HEK293 (cell line): Measurements from ENCODE around the gene UTP15.
A peak's percentile ranks its signal among the peaks of the same experiment; 100 is the strongest.

ENCODE experiments used
- BCL11B ChIP-seq: fragments of 450-650 bp; formaldehyde crosslinking; IDR thresholded peaks from 2 replicates; pipeline ENCODE4 v1.5.1; 2016; ENCODE audit warnings: low read depth, missing biosample characterization, missing genetic modification characterization
- EGR2 ChIP-seq: fragments of 450-650 bp; formaldehyde crosslinking; IDR thresholded peaks from 2 replicates; pipeline ENCODE4 v1.5.1; 2016; ENCODE audit warnings: low read depth, missing biosample characterization, missing genetic modification characterization
- IKZF3 ChIP-seq: fragments of 450-650 bp; IDR thresholded peaks from 2 replicates; pipeline ENCODE4 v1.5.0; 2018; ENCODE audit warnings: missing biosample characterization, mild to moderate bottlenecking, missing genetic modification characterization, moderate library complexity
- MZF1 ChIP-seq: fragments of 450-650 bp; formaldehyde crosslinking; IDR thresholded peaks from 2 replicates; pipeline ENCODE4 v1.5.1; 2017; ENCODE audit warnings: missing biosample characterization, missing genetic modification characterization, borderline replicate concordance
- ZFP41 ChIP-seq: fragments of 450-650 bp; formaldehyde crosslinking; IDR thresholded peaks from 2 replicates; pipeline ENCODE4 v1.5.1; 2016; ENCODE audit warnings: missing biosample characterization, missing genetic modification characterization, borderline replicate concordance
- ZFP69B ChIP-seq: fragments of 450-650 bp; formaldehyde crosslinking; IDR thresholded peaks from 2 replicates; pipeline ENCODE4 v1.5.1; 2016; ENCODE audit warnings: missing biosample characterization, missing genetic modification characterization
- ZNF112 ChIP-seq: fragments of 450-650 bp; formaldehyde crosslinking; IDR thresholded peaks from 2 replicates; pipeline ENCODE4 v1.5.0; 2017; ENCODE audit warnings: missing biosample characterization, missing genetic modification characterization
- ZNF133 ChIP-seq: fragments of 450-650 bp; formaldehyde crosslinking; IDR thresholded peaks from 2 replicates; pipeline ENCODE4 v1.5.1; 2016; ENCODE audit warnings: missing biosample characterization, missing genetic modification characterization
- ZNF19 ChIP-seq: fragments of 450-650 bp; formaldehyde crosslinking; IDR thresholded peaks from 2 replicates; pipeline ENCODE4; 2016; ENCODE audit warnings: missing biosample characterization, missing genetic modification characterization, low read depth
- ZNF266 ChIP-seq: fragments of 450-650 bp; formaldehyde crosslinking; IDR thresholded peaks from 2 replicates; pipeline ENCODE4 v1.5.1; 2016; ENCODE audit warnings: missing biosample characterization, missing genetic modification characterization, low read depth
- ZNF302 ChIP-seq: fragments of 450-650 bp; formaldehyde crosslinking; IDR thresholded peaks from 2 replicates; pipeline ENCODE4 v1.5.1; 2016; ENCODE audit warnings: missing biosample characterization, missing genetic modification characterization, low read depth
- ZNF391 ChIP-seq: fragments of 450-650 bp; formaldehyde crosslinking; IDR thresholded peaks from 2 replicates; pipeline ENCODE4 v1.5.1; 2016; ENCODE audit warnings: low read depth, missing biosample characterization, missing genetic modification characterization, borderline replicate concordance
- ZNF501 ChIP-seq: fragments of 450-650 bp; formaldehyde crosslinking; IDR thresholded peaks from 2 replicates; pipeline ENCODE4 v1.5.1; 2016; ENCODE audit warnings: missing biosample characterization, missing genetic modification characterization
- ZNF521 ChIP-seq: fragments of 450-650 bp; formaldehyde crosslinking; IDR thresholded peaks from 2 replicates; pipeline ENCODE4 v1.5.1; 2017; ENCODE audit warnings: missing biosample characterization, mild to moderate bottlenecking, missing genetic modification characterization
- ZNF548 ChIP-seq: fragments of 450-650 bp; formaldehyde crosslinking; IDR thresholded peaks from 2 replicates; pipeline ENCODE4 v1.5.1; 2016; ENCODE audit warnings: missing biosample characterization, missing genetic modification characterization
- ZNF600 ChIP-seq: fragments of 450-650 bp; formaldehyde crosslinking; IDR thresholded peaks from 2 replicates; pipeline ENCODE4 v1.5.1; 2016; ENCODE audit warnings: missing biosample characterization, missing genetic modification characterization
- ZNF654 ChIP-seq: fragments of 450-650 bp; formaldehyde crosslinking; IDR thresholded peaks from 2 replicates; pipeline ENCODE4 v1.5.1; 2016; ENCODE audit warnings: low read depth, missing biosample characterization, missing genetic modification characterization
- ZNF670 ChIP-seq: fragments of 450-650 bp; formaldehyde crosslinking; IDR thresholded peaks from 2 replicates; pipeline ENCODE4 v1.5.1; 2016; ENCODE audit warnings: missing biosample characterization, missing genetic modification characterization, low read depth
- ZNF747 ChIP-seq: fragments of 450-650 bp; formaldehyde crosslinking; IDR thresholded peaks from 2 replicates; pipeline ENCODE4 v1.5.1; 2016; ENCODE audit warnings: missing biosample characterization, missing genetic modification characterization
- ZSCAN16 ChIP-seq: fragments of 450-650 bp; formaldehyde crosslinking; IDR thresholded peaks from 2 replicates; pipeline ENCODE4 v1.5.1; 2016; ENCODE audit warnings: missing biosample characterization, missing genetic modification characterization
- TF ChIP-seq, protein P1 (sequence below): fragments of 450-650 bp; IDR thresholded peaks from 2 replicates; pipeline ENCODE4 v1.5.1; 2018; ENCODE audit warnings: missing biosample characterization, mild to moderate bottlenecking, missing genetic modification characterization
- TF ChIP-seq, protein P2 (sequence below): fragments of 450-650 bp; formaldehyde crosslinking; optimal IDR thresholded peaks from 2 replicates; pipeline ENCODE3; 2016; ENCODE audit warnings: missing biosample characterization, mild to moderate bottlenecking, missing genetic modification characterization
- TF ChIP-seq, protein P3 (sequence below): fragments of 450-650 bp; formaldehyde crosslinking; IDR thresholded peaks from 2 replicates; pipeline ENCODE4 v1.5.1; 2016; ENCODE audit warnings: missing biosample characterization, missing genetic modification characterization
- TF ChIP-seq, protein P4 (sequence below): fragments of 450-650 bp; formaldehyde crosslinking; IDR thresholded peaks from 2 replicates; pipeline ENCODE4 v1.5.1; 2016; ENCODE audit warnings: missing biosample characterization, missing genetic modification characterization
- TF ChIP-seq, protein P5 (sequence below): fragments of 450-650 bp; formaldehyde crosslinking; IDR thresholded peaks from 2 replicates; pipeline ENCODE4 v1.5.1; 2016; ENCODE audit warnings: missing biosample characterization, missing genetic modification characterization
- TF ChIP-seq, protein P6 (sequence below): fragments of 450-650 bp; IDR thresholded peaks from 2 replicates; pipeline ENCODE4 v1.5.1; 2018; ENCODE audit warnings: missing biosample characterization, missing genetic modification characterization

Gene UTP15

DNA sequence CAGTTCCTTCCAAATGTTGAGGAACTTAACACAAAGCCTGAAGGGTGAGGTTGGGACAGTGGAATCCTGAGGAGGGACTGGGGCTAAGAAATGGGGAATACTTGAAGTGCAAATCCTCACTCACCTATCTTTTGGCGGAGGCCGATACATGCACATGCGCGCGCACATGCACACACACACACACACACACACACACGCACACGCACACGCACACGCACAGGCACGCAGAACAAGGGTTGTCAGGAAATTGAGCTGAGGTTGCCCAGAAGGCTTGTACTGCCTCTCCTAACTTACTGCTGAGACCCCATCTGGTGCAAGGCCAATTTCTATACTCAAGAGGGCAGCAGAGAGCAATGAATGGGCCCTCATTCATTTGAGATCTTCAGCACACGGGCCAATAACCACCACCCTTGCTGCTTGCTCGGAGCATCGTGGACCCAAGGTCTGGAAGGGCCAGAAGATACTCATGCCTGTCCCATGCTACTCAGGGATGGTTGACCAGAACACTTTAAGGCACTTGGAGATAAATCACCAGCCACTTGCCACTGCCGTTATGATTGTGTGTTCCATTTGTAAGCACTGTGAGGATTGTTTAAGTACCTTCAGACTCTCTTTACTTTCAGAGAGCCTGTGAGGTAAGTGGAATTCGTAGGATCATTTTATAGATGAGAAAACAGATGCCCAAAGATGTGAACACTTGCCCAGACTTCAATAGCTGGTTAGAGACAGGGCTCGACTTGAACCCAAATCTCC lies 45.8 kb upstream of the UTP15 start (continued):
- TF ChIP-seq ZNF133 (no peak), ZFP41 (tag by site-specific recombination) (no peak), ZNF112 (tag by site-specific recombination) (no peak), ZNF302 (tag by site-specific recombination) (no peak), ZNF600 (tag by site-specific recombination) (peak; percentile 55; the same call in 1 of the 2 replicates), ZNF501 (tag by site-specific recombination) (peak; percentile 64; the same call in 1 of the 2 replicates), ZNF747 (no peak), ZNF548 (tag by site-specific recombination) (no peak), ZNF266 (no peak), ZNF521 (tag by site-specific recombination) (no peak), MZF1 (tag by site-specific recombination) (no peak), ZNF391 (peak; percentile 41; the same call in 1 of the 2 replicates), ZNF654 (tag by site-specific recombination) (peak; percentile 95), BCL11B (tag by site-specific recombination) (no peak), ZSCAN16 (tag by site-specific recombination) (no peak), ZNF670 (tag by site-specific recombination) (no peak), ZFP69B (peak; percentile 61; the same call in 1 of the 2 replicates), ZNF19 (tag by site-specific recombination) (no peak), IKZF3 (no peak), EGR2 (tag by site-specific recombination) (peak; percentile 68)
- TF ChIP-seq, protein P1, sequence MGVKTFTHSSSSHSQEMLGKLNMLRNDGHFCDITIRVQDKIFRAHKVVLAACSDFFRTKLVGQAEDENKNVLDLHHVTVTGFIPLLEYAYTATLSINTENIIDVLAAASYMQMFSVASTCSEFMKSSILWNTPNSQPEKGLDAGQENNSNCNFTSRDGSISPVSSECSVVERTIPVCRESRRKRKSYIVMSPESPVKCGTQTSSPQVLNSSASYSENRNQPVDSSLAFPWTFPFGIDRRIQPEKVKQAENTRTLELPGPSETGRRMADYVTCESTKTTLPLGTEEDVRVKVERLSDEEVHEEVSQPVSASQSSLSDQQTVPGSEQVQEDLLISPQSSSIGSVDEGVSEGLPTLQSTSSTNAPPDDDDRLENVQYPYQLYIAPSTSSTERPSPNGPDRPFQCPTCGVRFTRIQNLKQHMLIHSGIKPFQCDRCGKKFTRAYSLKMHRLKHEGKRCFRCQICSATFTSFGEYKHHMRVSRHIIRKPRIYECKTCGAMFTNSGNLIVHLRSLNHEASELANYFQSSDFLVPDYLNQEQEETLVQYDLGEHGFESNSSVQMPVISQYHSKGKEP (tag by site-specific recombination) = no peak
- TF ChIP-seq, protein P2, sequence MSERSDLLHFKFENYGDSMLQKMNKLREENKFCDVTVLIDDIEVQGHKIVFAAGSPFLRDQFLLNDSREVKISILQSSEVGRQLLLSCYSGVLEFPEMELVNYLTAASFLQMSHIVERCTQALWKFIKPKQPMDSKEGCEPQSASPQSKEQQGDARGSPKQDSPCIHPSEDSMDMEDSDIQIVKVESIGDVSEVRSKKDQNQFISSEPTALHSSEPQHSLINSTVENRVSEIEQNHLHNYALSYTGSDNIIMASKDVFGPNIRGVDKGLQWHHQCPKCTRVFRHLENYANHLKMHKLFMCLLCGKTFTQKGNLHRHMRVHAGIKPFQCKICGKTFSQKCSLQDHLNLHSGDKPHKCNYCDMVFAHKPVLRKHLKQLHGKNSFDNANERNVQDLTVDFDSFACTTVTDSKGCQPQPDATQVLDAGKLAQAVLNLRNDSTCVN (tag by site-specific recombination) = peak; percentile 84
- TF ChIP-seq, protein P3, sequence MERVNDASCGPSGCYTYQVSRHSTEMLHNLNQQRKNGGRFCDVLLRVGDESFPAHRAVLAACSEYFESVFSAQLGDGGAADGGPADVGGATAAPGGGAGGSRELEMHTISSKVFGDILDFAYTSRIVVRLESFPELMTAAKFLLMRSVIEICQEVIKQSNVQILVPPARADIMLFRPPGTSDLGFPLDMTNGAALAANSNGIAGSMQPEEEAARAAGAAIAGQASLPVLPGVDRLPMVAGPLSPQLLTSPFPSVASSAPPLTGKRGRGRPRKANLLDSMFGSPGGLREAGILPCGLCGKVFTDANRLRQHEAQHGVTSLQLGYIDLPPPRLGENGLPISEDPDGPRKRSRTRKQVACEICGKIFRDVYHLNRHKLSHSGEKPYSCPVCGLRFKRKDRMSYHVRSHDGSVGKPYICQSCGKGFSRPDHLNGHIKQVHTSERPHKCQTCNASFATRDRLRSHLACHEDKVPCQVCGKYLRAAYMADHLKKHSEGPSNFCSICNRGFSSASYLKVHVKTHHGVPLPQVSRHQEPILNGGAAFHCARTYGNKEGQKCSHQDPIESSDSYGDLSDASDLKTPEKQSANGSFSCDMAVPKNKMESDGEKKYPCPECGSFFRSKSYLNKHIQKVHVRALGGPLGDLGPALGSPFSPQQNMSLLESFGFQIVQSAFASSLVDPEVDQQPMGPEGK (tag by site-specific recombination) = no peak
- TF ChIP-seq, protein P4, sequence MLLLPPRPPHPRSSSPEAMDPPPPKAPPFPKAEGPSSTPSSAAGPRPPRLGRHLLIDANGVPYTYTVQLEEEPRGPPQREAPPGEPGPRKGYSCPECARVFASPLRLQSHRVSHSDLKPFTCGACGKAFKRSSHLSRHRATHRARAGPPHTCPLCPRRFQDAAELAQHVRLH (tag by site-specific recombination) = 0 out of 2 replicates have a peak, but pooled peaks have one; percentile 30
- TF ChIP-seq, protein P5, sequence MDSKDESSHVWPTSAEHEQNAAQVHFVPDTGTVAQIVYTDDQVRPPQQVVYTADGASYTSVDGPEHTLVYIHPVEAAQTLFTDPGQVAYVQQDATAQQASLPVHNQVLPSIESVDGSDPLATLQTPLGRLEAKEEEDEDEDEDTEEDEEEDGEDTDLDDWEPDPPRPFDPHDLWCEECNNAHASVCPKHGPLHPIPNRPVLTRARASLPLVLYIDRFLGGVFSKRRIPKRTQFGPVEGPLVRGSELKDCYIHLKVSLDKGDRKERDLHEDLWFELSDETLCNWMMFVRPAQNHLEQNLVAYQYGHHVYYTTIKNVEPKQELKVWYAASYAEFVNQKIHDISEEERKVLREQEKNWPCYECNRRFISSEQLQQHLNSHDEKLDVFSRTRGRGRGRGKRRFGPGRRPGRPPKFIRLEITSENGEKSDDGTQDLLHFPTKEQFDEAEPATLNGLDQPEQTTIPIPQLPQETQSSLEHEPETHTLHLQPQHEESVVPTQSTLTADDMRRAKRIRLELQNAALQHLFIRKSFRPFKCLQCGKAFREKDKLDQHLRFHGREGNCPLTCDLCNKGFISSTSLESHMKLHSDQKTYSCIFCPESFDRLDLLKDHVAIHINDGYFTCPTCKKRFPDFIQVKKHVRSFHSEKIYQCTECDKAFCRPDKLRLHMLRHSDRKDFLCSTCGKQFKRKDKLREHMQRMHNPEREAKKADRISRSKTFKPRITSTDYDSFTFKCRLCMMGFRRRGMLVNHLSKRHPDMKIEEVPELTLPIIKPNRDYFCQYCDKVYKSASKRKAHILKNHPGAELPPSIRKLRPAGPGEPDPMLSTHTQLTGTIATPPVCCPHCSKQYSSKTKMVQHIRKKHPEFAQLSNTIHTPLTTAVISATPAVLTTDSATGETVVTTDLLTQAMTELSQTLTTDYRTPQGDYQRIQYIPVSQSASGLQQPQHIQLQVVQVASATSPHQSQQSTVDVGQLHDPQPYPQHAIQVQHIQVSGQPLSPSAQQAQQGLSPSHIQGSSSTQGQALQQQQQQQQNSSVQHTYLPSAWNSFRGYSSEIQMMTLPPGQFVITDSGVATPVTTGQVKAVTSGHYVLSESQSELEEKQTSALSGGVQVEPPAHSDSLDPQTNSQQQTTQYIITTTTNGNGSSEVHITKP = peak; percentile 25; the same call in 1 of the 2 replicates
- TF ChIP-seq, protein P6, sequence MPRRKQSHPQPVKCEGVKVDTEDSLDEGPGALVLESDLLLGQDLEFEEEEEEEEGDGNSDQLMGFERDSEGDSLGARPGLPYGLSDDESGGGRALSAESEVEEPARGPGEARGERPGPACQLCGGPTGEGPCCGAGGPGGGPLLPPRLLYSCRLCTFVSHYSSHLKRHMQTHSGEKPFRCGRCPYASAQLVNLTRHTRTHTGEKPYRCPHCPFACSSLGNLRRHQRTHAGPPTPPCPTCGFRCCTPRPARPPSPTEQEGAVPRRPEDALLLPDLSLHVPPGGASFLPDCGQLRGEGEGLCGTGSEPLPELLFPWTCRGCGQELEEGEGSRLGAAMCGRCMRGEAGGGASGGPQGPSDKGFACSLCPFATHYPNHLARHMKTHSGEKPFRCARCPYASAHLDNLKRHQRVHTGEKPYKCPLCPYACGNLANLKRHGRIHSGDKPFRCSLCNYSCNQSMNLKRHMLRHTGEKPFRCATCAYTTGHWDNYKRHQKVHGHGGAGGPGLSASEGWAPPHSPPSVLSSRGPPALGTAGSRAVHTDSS = no peak
